Kidney tubule cell (primary cell): Measurements from ENCODE around the gene FEM1A.
"Not testable (repeated sequence)": the region's sequence is repeated elsewhere in the genome, so short reads cannot be mapped to it uniquely, and the experiment has no call there.

Experiments used
- DNase-seq: peaks from one replicate; pipeline ENCODE4 v3.0.0-alpha.2; 2018; ENCODE audit warnings: low spot score

FEM1A gene

GRCh38 chr19:4811328-4812131 lies 20.0 kb downstream of the FEM1A start:
- peak; percentile 60 for DNase-seq

- peak; percentile 15 for DNase-seq
Observed at GRCh38 chr19:4814625-4815425, 23.3 kb downstream of the FEM1A start.

GRCh38 chr19:4815426-4816201 lies 24.1 kb downstream of the FEM1A start:
- peak; percentile 84 for DNase-seq

GRCh38 chr19:4816202-4816949 lies 24.8 kb downstream of the FEM1A start:
- no peak for DNase-seq

- no peak for DNase-seq
Observed at GRCh38 chr19:4816950-4817278, 25.4 kb downstream of the FEM1A start.

- no peak for DNase-seq
Observed at GRCh38 chr19:4817467-4818277, 26.1 kb downstream of the FEM1A start.

- DNase-seq, result no peak
Observed at GRCh38 chr19:4821265-4821664, 29.7 kb downstream of the FEM1A start.

- DNase-seq, result not testable (repeated sequence)
Observed at GRCh38 chr19:4822354-4822753, 30.8 kb downstream of the FEM1A start.

GRCh38 chr19:4823577-4823976 lies 32.0 kb downstream of the FEM1A start:
- no peak for DNase-seq

GRCh38 chr19:4829001-4829712 lies 37.6 kb downstream of the FEM1A start:
- peak; percentile 54 for DNase-seq

GRCh38 chr19:4830332-4830731 lies 38.8 kb downstream of the FEM1A start:
- DNase-seq, result no peak

- DNase-seq, result peak; percentile 16
Observed at GRCh38 chr19:4830768-4831265, 39.3 kb downstream of the FEM1A start.

- peak; percentile 87 for DNase-seq
Observed at GRCh38 chr19:4831304-4831978, 39.9 kb downstream of the FEM1A start, which contains the start of gene TICAM1. TSS of gene TICAM1 (minus strand) at chr19:4831712. CDS start at chr19:4818377, 13,335 bp downstream.

- not testable (repeated sequence) for DNase-seq
Observed at GRCh38 chr19:4831979-4832340, 40.4 kb downstream of the FEM1A start.

- DNase-seq, result no peak
Observed at GRCh38 chr19:4832776-4833175, 41.2 kb downstream of the FEM1A start.

GRCh38 chr19:4839192-4839591 lies 47.7 kb downstream of the FEM1A start:
- no peak for DNase-seq

GRCh38 chr19:4843647-4843965 lies 52.1 kb downstream of the FEM1A start:
- no peak for DNase-seq

- peak; percentile 90 for DNase-seq
Observed at GRCh38 chr19:4844348-4845179, 53.0 kb downstream of the FEM1A start.

GRCh38 chr19:4845975-4846374 lies 54.4 kb downstream of the FEM1A start:
- DNase-seq, result peak; percentile 66
